ENCODE data around the gene PCDH19.

Gene PCDH19

DNA sequence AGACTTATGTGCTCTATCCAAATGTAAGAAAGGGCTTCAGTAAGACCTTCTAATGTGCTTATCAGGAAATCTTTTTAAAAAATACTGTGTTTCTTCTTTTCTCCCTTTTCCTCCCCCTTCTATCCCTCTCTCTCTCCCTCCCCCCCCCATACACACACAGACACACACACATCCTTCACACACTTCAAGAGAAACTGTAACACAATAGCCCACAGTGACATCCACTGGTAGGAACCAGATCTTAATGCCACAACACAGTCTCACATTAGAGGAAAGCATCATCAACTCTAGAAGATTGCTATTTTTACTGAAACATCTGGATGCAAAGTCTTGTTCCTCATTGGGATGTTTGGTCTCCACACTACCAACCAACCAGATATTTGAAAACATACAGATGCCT lies 4.6 kb downstream of the PCDH19 start:
- DNase-seq (ENCODE audit: low read depth) = no peak

DNA sequence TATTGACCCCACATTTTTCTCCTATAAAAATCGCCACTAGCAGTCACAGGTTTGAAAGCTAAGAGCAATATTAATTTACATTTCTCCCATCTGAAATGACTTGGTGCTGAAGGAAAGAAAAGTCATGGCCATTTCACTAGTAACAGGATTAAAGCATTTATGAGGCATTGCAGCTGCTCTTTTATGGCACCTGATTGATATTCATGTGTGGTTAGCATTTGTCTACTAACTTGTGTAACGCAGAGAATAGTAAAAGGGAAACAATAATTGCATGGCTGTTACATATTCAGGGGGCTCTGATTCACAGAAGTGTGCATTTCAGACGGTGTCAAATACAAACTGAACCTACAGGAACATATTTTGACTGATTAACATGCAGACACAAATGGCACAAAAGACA lies 5.2 kb downstream of the PCDH19 start:
- no peak for DNase-seq (ENCODE audit: low read depth)

DNA sequence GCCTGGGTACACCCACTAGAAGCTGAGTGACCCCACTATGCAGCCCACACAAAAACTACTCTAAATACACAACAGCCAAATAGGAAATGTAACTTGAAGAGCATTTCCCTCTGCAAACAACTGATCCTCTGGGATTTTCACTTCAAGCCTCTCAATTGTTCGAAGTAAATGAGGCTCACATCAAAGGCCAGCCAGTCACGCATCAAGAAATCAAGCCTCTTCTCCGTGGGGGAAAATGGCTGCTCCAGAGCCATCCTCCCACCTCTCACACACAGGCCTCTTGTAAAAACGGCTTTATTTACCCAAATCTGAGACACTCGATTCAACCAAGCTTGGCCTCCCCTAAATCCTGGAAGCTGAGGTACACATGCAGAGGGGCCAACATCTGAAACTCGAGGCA lies 14.3 kb downstream of the PCDH19 start:
- no peak for DNase-seq (ENCODE audit: low read depth)

DNA sequence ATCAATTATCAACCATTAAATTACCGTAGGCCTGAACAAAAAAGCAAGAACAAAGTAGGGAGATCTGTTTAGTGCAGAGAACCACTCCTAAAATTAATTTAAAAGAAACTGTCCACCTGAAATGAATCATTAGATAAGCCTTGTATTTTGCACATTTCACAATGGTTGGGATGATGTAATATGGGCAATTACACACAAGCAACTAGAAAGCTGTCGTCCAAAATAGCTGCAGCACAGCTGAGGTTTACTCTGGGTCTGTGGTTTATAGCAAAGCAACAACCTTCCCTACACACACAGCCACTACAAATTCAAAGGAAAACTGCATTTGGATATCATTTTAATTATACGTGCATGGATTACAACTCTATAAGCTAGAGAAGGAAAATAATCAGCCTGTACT lies 28.5 kb downstream of the PCDH19 start:
- DNase-seq (ENCODE audit: low read depth) = no peak

DNA sequence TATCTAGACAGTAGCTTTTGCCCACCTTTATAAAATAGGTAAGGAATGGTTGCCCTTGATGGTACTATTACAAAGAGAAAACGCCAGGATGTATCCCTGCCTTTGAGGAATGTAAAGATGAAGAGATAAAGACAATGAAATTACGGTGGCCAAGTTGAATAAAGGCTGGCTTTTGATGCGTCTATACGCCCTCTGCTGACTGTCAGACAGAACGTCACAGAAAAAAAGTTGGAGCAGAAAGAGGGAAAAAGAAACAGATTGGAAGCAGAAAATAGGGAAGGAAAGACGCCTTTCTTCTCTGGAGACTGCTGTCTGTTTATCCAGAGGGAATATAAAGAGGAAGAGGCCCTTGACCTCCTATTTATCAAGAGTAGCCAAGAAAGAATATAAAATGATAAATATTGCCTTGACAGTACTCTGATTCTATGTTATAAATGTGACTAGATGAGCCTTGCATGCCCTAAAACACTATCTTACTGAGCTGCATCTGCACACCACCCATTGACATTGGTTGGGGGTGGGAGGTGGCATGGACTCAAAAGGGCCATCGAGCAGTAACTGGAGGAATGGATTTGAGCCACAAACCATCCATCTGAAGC lies 30.6 kb downstream of the PCDH19 start:
- no peak for DNase-seq (ENCODE audit: low read depth)

DNA sequence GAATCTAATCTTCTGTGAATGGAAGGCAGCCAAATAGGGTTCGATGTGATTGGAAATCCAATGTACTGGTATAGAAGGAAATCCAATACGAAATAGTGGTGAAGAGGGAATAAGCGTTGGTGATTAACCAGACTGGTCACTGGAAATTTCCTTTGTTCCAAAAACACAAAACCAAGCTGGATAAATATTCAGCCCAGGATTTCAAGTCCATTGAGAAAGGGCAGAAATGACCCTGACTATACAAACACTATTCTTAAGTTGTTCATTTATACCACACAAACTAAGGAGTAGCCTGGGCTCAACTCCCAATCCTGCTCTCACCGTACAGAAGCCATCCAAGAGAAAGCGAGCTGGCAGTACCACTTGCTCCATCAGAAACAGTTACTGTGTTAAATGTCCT lies 32.2 kb downstream of the PCDH19 start:
- no peak for DNase-seq (ENCODE audit: low read depth)

DNA sequence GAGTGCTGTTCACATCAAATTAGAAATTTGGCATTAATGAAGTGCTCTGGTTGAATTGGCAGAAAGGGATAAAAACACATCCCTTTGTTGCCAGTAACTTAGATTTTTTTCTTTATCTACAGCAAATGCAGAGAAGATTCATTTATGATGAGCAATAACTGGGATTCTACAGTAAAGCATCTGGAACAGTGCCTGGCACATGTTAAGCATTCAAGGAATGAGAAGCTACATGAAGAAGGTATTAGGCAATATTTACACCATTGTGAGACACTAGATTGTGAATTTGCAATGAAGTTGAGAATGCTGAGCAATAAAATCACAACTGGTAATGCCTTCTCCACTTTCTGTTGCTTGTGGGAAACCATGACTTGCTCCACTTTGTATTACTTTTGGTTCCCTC lies 33.5 kb downstream of the PCDH19 start:
- DNase-seq (ENCODE audit: low read depth) = peak; percentile 38

DNA sequence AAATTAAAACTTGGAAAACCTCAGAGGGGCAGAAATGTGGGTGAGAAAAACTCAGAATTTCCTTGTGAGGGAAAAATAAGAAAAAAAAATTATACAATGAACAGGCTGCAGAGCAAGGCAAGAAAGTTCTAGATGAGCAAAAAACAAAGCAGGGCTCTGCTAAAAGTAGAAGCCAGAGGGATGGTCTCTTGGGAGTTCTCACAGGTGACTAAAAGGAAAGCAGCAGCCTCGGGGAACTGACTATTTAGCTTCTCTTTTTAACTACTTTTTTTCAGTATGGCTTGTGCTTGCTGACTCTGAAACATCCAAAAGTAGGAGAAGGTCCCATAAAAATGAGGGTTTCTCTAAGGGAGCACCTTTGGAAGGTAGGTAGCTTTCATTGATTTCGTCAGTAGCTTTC lies 36.4 kb downstream of the PCDH19 start:
- no peak for DNase-seq (ENCODE audit: low read depth)

DNA sequence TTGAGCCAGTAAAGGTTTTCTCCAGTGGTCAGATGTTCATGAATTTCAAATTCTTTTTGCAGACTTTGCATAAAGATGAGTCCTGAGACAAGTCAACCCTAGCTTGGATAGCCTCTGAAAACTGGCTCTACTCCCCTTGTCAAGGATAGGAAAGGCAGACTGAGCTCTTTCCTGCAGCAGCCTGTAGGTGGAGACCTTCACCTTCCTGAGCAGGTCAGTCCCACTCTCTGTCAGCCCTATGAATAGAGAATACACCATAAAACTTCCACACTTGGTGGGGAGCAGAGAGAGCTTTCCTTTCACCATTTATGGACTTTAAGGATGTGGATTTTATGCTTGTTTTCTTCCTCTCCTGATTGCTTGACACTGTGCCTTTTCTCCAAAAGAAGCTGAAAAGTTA lies 41.9 kb downstream of the PCDH19 start:
- DNase-seq (ENCODE audit: low read depth) = no peak

DNA sequence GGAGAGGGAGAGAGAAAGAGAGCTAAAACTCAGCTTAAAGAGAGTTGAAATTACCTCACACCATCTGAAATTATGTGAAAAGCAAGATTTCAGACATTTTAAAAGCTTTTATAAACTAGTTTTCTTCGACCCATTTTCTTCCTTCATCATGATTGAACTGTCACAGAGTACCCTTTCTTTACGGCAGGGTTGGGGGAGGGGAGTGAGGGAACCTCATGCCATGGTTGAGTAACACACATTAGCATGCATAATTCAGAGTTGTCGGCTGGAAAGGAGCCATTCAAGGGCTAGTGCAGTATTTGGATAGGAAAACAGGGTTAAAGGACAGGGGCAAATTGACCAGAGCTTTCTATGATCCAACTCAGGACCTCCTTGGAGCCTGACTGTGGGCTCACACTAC lies 46.2 kb downstream of the PCDH19 start:
- DNase-seq (ENCODE audit: low read depth) = no peak

DNA sequence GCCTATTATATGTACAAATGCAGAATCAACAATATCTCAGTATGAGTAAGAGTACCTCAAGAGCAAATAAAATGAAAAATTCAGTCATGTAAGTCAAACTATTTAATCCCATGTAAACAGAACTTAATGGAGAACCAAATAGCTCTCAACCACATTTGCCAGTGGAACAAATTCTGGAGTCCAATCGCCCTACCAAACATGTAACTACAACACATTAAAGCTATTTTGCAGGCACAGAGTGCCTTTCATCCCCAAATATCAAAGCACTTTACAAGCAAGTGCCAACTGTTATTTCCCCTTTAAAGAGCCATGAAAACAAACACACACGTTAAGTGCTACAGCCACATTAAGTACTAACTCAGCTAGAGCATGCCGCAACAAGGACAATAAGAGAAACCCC lies 51.3 kb downstream of the PCDH19 start:
- DNase-seq (ENCODE audit: low read depth) = no peak

DNA sequence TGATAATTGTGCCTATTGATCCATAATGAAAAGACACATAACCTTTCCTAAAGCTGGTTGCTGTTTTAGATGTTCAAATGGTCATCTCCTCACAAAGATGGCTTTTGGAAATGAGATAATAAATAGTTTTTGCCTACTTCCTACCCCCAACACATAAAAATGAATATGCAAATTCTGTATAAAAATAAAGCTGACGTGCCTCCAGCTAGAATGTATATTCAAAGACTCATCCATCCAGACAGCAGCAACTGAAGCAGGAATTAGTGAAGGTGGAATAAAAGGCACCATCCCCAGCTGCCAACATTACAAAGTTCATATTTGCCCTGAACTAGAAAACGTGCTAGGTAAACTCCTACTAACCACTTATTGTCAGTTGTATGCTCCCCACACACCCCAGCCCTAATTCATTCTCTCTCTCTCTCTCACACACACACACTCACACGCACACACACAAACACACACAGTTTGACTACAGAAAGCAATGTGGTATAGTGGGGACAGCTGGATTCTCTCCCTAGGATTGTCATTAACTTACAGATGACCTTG lies 53.6 kb downstream of the PCDH19 start:
- no peak for DNase-seq (ENCODE audit: low read depth)

DNA sequence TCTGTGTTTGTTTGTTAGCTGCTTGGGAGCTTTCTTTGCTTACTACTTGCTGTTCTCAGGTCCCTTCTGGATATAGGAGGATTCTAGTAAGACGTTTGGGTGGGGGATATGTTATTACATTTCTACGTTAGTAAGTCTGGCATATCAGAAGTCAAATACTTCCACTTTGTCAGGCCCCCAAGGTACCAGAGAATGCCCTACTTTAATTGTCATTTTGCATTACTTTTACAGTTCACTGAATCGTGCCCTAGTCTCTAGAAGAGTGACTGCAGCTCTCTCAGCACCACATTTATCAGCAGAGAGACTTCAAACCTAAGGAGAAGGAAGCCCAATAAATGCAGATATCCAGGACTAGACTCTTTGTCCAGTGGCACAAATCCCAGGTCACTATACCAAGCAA lies 54.4 kb downstream of the PCDH19 start:
- no peak for DNase-seq (ENCODE audit: low read depth)

DNA sequence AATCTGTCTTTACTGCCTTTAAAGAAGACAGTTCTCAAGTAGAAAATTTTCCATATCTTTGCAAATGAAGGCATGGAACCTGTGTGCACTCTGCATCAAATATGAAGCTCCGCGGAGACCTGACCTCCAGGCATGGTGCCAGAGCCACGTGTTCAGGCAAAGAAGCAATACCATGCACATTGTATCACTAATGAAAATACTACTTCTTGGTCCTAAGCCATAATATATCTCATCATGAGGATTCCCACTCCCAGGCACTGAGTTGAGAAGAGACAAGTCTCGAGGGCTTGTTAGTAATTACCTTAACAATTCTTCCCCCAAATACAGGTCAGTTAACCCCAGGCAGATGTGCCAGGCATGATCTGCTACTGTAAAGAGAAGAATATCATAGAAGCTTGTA lies 56.7 kb downstream of the PCDH19 start:
- no peak for DNase-seq (ENCODE audit: low read depth)

DNA sequence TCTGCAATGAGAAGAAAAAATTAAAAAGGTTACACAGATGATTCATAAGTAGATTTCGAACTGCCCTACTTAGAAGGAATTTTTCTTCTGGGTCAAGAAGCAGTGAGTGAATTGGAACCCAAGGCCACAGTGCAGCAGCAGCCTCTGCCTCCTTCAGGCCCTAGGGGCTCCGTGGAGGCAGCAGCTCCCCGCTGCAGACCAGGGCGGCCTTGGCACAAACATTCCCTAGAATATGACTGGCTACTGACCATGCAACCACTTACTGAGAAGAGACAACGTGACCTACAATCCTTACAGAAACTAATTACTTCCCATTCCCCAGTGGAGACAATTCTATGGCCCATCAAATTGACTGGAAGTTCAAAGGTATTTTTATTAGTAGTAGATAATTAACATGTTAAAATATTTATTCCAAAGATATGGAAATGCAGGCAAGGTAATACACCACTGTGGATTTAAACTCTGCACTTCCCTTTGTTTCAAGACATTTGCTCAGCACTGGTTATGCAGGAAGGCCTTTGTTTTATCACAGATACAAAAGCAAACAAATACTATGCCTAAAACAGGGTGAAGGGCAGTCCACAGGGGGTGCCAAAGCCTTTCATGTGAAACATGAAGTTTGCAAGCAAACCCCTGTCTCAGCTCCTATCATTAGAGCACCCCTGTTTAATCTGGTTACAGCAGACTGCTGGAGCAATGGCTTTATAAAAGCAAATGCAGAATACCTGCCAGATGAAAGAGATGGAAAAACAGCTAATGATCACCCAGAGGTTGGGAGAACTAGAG lies 59.2 kb downstream of the PCDH19 start:
- DNase-seq (ENCODE audit: low read depth) = no peak

DNA sequence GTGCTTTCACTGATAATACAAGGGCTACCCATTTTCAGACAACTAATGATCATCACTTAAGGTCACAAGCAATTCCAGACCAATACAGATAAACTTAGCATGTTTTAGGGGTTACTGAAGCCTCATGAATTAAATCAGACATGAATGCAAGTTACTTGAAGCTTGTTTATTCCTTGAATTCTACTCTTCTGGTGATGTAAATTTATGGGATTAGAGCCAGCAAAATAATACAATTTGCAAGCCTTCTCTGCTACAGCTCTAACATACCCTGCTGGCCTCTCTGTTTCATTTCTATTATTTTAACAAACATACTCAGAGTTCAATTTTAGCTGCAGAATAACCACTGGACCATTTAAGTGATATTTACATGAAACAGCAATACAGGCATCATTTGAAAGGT lies 60.7 kb downstream of the PCDH19 start:
- no peak for DNase-seq (ENCODE audit: low read depth)

DNA sequence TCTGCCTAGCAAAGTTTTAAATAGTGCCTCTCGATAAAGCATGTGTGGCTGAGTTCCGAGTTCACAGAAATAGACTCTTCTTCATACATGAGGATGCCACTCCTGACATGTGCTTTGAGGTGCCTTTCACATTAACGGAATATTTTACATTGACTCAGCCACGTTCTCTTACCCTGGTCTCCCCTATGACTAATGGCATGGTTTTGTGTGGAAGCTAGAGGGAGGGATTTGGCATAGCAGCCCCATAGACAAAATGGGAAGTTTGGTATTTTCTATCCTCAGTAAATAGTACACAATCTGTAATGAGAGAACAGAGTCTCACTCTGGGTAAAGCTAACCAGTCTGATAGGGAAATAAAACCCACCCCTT lies 68.9 kb downstream of the PCDH19 start:
- DNase-seq (ENCODE audit: low read depth) = no peak

DNA sequence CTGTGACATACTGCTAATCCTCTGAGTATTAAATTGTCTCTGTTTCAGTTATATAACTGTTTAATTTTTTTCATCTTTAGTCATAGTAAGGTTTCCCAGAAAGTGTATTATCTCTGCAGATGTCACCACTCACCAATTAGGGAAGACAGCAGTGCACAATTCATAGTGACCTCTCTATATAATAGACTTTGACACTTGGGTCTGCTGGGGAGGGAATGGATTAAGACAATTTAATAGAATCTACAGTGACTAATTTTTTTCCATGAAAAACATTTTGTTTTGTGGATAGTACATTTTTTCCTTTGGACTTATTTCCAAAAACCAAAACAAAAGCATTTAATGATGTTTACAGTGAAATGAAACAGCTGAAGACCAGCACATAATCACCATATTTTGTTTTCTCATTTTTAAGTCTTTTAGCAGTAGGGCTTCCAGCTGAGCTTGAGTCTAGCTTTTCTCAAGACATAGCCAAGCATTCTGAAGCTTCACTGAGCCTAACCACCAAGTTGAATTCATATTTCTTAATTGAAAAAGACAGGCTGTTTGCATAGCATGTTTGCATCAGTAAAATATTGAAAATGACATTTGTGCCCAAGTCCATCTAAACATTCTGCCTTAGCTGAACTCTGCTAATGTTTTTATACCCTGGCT lies 69.5 kb downstream of the PCDH19 start:
- DNase-seq (ENCODE audit: low read depth) = no peak

DNA sequence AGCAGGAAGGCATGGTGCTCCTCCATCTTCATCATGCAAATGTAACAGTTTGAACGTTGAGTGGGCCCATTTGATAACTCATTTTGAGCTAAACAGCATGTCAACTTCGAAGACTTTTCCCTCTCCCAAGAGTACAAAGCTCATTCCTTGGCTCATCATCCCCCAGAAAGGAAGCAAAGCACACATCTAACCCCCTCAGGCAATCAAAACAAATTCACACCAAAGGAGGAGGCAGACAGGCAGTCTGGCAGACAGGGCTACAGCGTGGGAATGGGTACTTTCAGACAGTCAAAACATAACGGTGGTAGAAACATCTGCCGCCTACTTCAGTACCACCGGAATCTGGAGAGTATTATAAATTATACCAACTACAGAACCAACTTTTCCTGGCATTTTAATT lies 81.7 kb downstream of the PCDH19 start:
- DNase-seq (ENCODE audit: low read depth) = no peak

DNA sequence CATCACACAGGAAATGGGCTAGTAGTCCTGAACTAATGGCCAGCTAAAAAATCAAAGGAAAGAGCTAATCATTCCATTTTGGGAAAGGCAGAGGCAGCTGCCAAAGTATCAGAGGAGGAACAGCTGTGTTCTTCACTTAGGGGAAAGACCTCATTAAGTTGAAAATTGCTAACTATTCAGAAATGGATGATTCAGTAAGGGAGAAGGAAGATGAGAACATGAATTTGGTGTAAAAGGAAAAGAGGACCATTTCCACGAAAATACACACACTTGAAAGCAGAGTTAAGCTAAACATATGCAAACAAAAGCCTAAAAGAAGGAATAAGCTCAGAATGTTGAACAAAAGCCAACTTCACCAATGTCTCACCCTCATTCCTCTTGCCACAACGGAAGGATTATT lies 90.4 kb downstream of the PCDH19 start:
- no peak for DNase-seq (ENCODE audit: low read depth)

DNA sequence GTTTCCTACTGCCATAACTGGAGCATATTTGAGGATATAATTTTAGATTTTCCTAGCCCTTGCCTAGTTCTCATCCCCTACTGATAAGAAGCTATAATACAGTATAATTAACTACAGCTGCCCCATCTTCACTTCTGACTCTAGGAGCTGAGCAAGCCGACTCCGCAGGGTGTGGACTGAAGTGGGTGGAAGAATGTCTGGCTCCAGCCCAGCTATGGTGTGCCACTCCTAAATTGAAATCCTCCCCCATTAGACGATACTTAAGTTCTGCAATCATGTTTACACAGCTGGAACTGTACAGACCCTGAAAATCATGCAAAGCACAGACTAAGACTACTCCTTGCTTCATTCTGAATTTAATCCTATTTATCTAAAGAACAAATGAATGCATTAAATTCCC lies 93.1 kb downstream of the PCDH19 start:
- no peak for DNase-seq (ENCODE audit: low read depth)

DNA sequence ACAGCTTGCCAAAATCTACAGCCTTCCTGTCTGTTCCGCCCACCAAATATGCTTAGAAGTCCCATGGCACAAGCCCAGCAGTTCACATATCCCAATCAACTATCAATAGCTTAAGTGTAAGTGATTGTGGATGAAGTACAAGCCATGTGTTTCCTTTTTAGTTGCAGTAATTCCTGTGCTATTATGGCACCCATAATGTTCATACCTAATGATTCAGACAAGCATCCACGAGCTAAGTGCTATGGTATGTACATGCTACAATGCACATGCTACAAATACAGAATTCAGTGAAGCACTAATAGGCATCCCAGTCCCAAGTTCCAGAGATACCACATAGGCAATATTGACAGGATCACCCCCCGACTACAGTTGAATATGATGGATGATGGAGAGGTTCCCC lies 94.5 kb downstream of the PCDH19 start:
- DNase-seq (ENCODE audit: low read depth) = no peak

DNA sequence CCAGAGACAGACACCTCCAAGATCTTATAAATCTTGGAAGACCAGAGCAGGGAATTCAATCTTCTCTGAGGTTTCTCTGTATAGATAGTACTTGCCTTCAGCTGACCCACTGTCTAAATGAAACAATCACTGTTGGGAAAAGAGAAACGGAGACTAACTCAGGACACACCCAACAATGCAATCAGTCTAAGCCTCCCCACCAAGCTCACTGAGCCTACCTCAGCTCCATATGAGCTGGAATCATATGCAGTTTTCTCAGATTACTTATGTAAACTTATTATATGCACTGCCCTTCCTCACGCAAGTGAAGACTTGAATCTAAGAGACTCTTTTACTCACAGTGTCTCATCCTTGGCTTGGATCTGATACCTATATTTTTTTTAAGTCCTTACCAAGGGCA lies 110.5 kb downstream of the PCDH19 start:
- no peak for DNase-seq (ENCODE audit: low read depth)
